ENCODE results near the gene WFDC10A.

WFDC10A gene

DNA sequence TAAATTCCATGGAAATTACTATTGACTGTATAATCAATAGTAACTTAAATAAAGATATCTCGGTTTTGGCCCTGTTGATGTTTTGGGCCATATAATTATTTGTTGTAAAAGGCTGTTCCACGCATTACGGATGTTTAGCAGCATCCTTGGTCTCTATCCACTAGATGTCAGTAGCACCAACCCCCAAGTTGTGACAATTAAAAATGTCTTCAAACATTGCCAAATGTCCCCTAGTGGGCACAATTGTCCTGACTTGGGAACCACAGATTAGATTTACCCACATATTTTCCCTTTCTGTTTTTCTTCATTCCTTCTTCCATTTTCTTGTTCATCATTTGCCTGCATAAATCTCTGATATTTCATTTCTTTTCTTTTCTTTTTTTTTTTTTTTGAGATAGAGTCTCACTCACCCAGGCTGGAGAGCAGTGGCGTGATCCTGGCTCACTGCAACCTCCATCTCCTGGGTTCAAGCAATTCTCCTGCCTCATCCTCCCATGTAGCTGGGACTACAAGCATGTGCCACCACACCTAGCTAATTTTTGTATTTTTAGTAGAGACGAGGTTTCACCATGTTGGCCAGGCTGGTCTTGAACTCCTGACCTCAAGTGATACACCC is 36.9 kb upstream of the WFDC10A start:
- Histone ChIP-seq H3K36me3 (ENCODE audit: insufficient read depth, insufficient read length, low read length) (no peaks in the 10 kb centered on the region), H3K9ac (ENCODE audit: insufficient read length, low read depth) (no peak overlapping the region), H3K9me3 (ENCODE audit: insufficient read depth, low read length) (peaks cover 9% of the 10 kb centered on the region; the same call in 1 of the 2 replicates), H3K4me1 (ENCODE audit: insufficient read depth, insufficient read length) (no peaks in the 10 kb centered on the region), H3K4me3 (ENCODE audit: insufficient read length, low read depth) (no peak overlapping the region), H3K27me3 (ENCODE audit: insufficient read depth, insufficient read length) (no peaks in the 10 kb centered on the region)
- DNase-seq (ENCODE audit: low read depth, low spot score) = peak; percentile 66
- TF ChIP-seq SUZ12 (IDR thresholded peaks at IDR 0.05; ENCODE audit: extremely low read depth, insufficient read depth, insufficient read length) (no peak), YY1 (IDR thresholded peaks at IDR 0.05; ENCODE audit: insufficient read depth, insufficient read length) (no peak)

- Histone ChIP-seq H3K4me1 (ENCODE audit: insufficient read depth, insufficient read length) (no peaks in the 10 kb centered on the region), H3K27me3 (ENCODE audit: insufficient read depth, insufficient read length) (no peaks in the 10 kb centered on the region), H3K9me3 (ENCODE audit: insufficient read depth, low read length) (peaks cover 4% of the 10 kb centered on the region; the same call in 1 of the 2 replicates), H3K36me3 (ENCODE audit: insufficient read depth, insufficient read length, low read length) (no peaks in the 10 kb centered on the region), H3K4me3 (ENCODE audit: insufficient read length, low read depth) (no peak overlapping the region), H3K9ac (ENCODE audit: insufficient read length, low read depth) (no peak overlapping the region)
- no peak for DNase-seq (ENCODE audit: low read depth, low spot score)
- no peak for TF ChIP-seq SUZ12 (IDR thresholded peaks at IDR 0.05; ENCODE audit: extremely low read depth, insufficient read depth, insufficient read length)
- TF ChIP-seq YY1 (IDR thresholded peaks at IDR 0.05; ENCODE audit: insufficient read depth, insufficient read length) = no peak
- TF ChIP-seq ZNF274 (IDR thresholded peaks at IDR 0.05; ENCODE audit: low read depth, low read length) = no peak
Measured at GRCh38 chr20:45593498-45593897, 36.0 kb upstream of the WFDC10A start.

DNA sequence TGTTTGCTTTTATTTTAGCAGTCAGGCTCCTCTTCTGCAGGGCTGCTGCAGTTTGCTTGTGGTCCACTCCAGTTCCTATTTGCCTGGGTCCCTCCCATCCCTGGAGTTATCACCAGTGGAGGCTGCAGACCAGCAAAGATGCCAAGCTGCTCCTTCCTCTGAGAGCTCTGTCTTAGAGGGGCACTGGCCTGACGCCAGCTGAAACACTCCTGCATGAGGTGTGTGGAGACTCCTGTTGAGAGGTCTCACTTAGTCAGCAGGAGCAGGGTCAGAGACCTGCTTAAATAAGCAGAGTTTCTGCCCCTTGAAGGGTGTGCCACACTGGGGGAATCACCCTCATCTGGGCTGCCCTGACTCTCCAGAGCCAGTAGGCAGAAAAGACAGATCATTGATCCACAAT is 34.3 kb upstream of the WFDC10A start:
- TF ChIP-seq ZNF274 (IDR thresholded peaks at IDR 0.05; ENCODE audit: low read depth, low read length) = no peak
- no peak overlapping the region for H3K4me3 ChIP-seq (ENCODE audit: insufficient read length, low read depth)
- H3K27me3 ChIP-seq (ENCODE audit: insufficient read depth, insufficient read length) = no peaks in the 10 kb centered on the region
- H3K9ac ChIP-seq (ENCODE audit: insufficient read length, low read depth) = no peak overlapping the region
- no peaks in the 10 kb centered on the region for H3K4me1 ChIP-seq (ENCODE audit: insufficient read depth, insufficient read length)
- no peaks in the 10 kb centered on the region for H3K36me3 ChIP-seq (ENCODE audit: insufficient read depth, insufficient read length, low read length)
- DNase-seq (ENCODE audit: low read depth, low spot score) = no peak
- H3K9me3 ChIP-seq (ENCODE audit: insufficient read depth, low read length) = no peaks in the 10 kb centered on the region; the same call in 1 of the 2 replicates

DNA sequence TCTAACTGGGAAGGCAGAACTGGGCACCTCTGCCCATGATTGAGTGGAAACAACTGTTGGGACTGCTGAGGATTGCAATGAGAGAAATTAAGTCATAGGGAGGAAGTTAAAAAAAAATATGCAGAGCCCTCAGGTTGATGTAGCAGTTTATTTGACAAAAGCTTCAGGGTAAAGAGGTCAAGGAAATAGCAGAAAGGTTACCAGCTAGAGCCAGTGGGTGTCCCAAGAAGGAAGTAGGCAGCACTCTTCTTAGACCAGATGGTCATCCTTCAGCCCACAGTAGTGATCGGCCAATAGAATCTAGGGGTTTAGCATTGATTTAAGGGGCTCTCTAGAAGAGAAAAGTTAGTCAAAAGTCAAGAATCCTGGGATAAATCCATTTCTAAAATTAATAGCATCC is 21.7 kb upstream of the WFDC10A start:
- TF ChIP-seq SUZ12 (IDR thresholded peaks at IDR 0.05; ENCODE audit: extremely low read depth, insufficient read depth, insufficient read length) = no peak
- H3K9ac ChIP-seq (ENCODE audit: insufficient read length, low read depth) = no peak overlapping the region
- no peak for DNase-seq (ENCODE audit: low read depth, low spot score)
- peaks cover 26% of the 10 kb centered on the region for H3K9me3 ChIP-seq (ENCODE audit: insufficient read depth, low read length)
- no peaks in the 10 kb centered on the region for H3K4me1 ChIP-seq (ENCODE audit: insufficient read depth, insufficient read length)
- no peaks in the 10 kb centered on the region for H3K27me3 ChIP-seq (ENCODE audit: insufficient read depth, insufficient read length)
- no peak overlapping the region for H3K4me3 ChIP-seq (ENCODE audit: insufficient read length, low read depth)
- H3K36me3 ChIP-seq (ENCODE audit: insufficient read depth, insufficient read length, low read length) = no peaks in the 10 kb centered on the region

GRCh38 chr20:45611054-45611453 is 18.5 kb upstream of the WFDC10A start:
- Histone ChIP-seq H3K9ac (ENCODE audit: insufficient read length, low read depth) (no peak overlapping the region), H3K4me3 (ENCODE audit: insufficient read length, low read depth) (no peak overlapping the region), H3K36me3 (ENCODE audit: insufficient read depth, insufficient read length, low read length) (no peaks in the 10 kb centered on the region), H3K4me1 (ENCODE audit: insufficient read depth, insufficient read length) (no peaks in the 10 kb centered on the region), H3K9me3 (ENCODE audit: insufficient read depth, low read length) (peaks cover 16% of the 10 kb centered on the region), H3K27me3 (ENCODE audit: insufficient read depth, insufficient read length) (no peaks in the 10 kb centered on the region)
- DNase-seq (ENCODE audit: low read depth, low spot score) = no peak
- TF ChIP-seq SUZ12 (IDR thresholded peaks at IDR 0.05; ENCODE audit: extremely low read depth, insufficient read depth, insufficient read length) = no peak
- no peak for TF ChIP-seq ZNF274 (IDR thresholded peaks at IDR 0.05; ENCODE audit: low read depth, low read length)
- TF ChIP-seq YY1 (IDR thresholded peaks at IDR 0.05; ENCODE audit: insufficient read depth, insufficient read length) = no peak

GRCh38 chr20:45612314-45612713 is 17.2 kb upstream of the WFDC10A start:
- TF ChIP-seq ZNF274 (IDR thresholded peaks at IDR 0.05; ENCODE audit: low read depth, low read length) (no peak), SUZ12 (IDR thresholded peaks at IDR 0.05; ENCODE audit: extremely low read depth, insufficient read depth, insufficient read length) (no peak), YY1 (IDR thresholded peaks at IDR 0.05; ENCODE audit: insufficient read depth, insufficient read length) (no peak)
- H3K27me3 ChIP-seq (ENCODE audit: insufficient read depth, insufficient read length) = no peaks in the 10 kb centered on the region

GRCh38 chr20:45617591-45617990 is 11.9 kb upstream of the WFDC10A start:
- Histone ChIP-seq H3K9me3 (ENCODE audit: insufficient read depth, low read length) (no peaks in the 10 kb centered on the region), H3K4me1 (ENCODE audit: insufficient read depth, insufficient read length) (no peaks in the 10 kb centered on the region), H3K4me3 (ENCODE audit: insufficient read length, low read depth) (no peak overlapping the region), H3K27me3 (ENCODE audit: insufficient read depth, insufficient read length) (no peaks in the 10 kb centered on the region), H3K9ac (ENCODE audit: insufficient read length, low read depth) (no peak overlapping the region), H3K36me3 (ENCODE audit: insufficient read depth, insufficient read length, low read length) (no peaks in the 10 kb centered on the region)
- no peak for DNase-seq (ENCODE audit: low read depth, low spot score)
- no peak for TF ChIP-seq ZNF274 (IDR thresholded peaks at IDR 0.05; ENCODE audit: low read depth, low read length)

More at GRCh38 chr20:45612314-45612713, 17.2 kb upstream of the WFDC10A start:
- H3K9ac ChIP-seq (ENCODE audit: insufficient read length, low read depth) = no peak overlapping the region
- no peak overlapping the region for H3K4me3 ChIP-seq (ENCODE audit: insufficient read length, low read depth)
- DNase-seq (ENCODE audit: low read depth, low spot score) = no peak
- H3K36me3 ChIP-seq (ENCODE audit: insufficient read depth, insufficient read length, low read length) = no peaks in the 10 kb centered on the region
- no peaks in the 10 kb centered on the region for H3K4me1 ChIP-seq (ENCODE audit: insufficient read depth, insufficient read length)
- peaks cover 6% of the 10 kb centered on the region; the same call in 1 of the 2 replicates for H3K9me3 ChIP-seq (ENCODE audit: insufficient read depth, low read length)

GRCh38 chr20:45621593-45621992 is 7.9 kb upstream of the WFDC10A start:
- H3K9me3 ChIP-seq (ENCODE audit: insufficient read depth, low read length) = no peaks in the 10 kb centered on the region
- H3K9ac ChIP-seq (ENCODE audit: insufficient read length, low read depth) = no peak overlapping the region
- no peaks in the 10 kb centered on the region for H3K27me3 ChIP-seq (ENCODE audit: insufficient read depth, insufficient read length)
- H3K4me3 ChIP-seq (ENCODE audit: insufficient read length, low read depth) = no peak overlapping the region
- no peaks in the 10 kb centered on the region for H3K36me3 ChIP-seq (ENCODE audit: insufficient read depth, insufficient read length, low read length)
- TF ChIP-seq YY1 (IDR thresholded peaks at IDR 0.05; ENCODE audit: insufficient read depth, insufficient read length) (no peak), ZNF274 (IDR thresholded peaks at IDR 0.05; ENCODE audit: low read depth, low read length) (no peak), SUZ12 (IDR thresholded peaks at IDR 0.05; ENCODE audit: extremely low read depth, insufficient read depth, insufficient read length) (no peak)
- no peaks in the 10 kb centered on the region for H3K4me1 ChIP-seq (ENCODE audit: insufficient read depth, insufficient read length)
- DNase-seq (ENCODE audit: low read depth, low spot score) = no peak

All from NT2/D1 (cell line).